ENCODE data around the gene ARHGEF37.

Gene ARHGEF37

GRCh38 chr5:149611326-149611725 is 30.0 kb downstream of the ARHGEF37 start:
- TF ChIP-seq, protein P1, sequence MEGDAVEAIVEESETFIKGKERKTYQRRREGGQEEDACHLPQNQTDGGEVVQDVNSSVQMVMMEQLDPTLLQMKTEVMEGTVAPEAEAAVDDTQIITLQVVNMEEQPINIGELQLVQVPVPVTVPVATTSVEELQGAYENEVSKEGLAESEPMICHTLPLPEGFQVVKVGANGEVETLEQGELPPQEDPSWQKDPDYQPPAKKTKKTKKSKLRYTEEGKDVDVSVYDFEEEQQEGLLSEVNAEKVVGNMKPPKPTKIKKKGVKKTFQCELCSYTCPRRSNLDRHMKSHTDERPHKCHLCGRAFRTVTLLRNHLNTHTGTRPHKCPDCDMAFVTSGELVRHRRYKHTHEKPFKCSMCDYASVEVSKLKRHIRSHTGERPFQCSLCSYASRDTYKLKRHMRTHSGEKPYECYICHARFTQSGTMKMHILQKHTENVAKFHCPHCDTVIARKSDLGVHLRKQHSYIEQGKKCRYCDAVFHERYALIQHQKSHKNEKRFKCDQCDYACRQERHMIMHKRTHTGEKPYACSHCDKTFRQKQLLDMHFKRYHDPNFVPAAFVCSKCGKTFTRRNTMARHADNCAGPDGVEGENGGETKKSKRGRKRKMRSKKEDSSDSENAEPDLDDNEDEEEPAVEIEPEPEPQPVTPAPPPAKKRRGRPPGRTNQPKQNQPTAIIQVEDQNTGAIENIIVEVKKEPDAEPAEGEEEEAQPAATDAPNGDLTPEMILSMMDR (IDR thresholded peaks at IDR 0.05; ENCODE audit: low read depth, low read length): no peak
- no peak for DNase-seq (ENCODE audit: extremely low read depth, low read depth)

DNA sequence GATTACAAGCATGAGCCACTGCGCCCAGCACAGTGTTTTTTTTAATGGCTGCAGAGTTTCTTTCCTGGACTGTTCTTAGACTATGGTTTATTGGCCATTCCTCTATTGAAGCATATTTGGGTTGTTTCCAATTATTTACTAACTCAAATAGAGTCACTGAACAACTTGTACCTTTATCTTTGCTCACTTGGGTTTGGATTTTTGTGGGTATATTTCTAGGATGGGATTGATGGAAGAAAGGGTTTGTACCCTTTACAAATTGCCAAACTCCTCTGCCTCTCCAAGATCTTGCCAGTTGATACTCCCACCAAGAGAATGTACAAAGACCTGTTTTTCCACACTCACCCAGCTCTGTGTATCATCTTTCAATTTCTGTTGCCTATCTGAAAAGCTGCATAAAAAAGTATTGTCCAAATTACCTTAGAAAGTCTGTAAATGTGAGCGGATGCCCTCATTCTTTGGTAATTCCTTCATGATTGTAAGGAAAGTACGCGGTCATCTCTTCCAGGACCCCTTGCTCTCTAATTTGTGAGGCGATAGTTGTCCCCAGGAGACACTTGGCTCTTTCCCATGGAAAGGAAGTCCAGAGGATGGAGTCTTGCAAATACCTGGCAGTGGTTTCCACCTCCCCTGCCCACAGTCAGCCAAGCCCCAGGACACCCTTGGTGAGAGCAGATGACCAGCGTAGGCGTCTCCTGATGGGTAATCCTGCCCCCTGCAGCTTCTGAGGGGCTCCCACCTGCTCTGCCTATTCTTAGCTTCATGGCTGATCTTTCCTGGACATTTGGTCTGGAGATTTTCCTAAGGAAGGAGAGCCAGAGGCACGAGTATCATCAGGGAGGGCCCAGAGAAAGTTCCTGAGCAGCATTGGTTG is 33.0 kb downstream of the ARHGEF37 start:
- TF ChIP-seq, protein P1 (IDR thresholded peaks at IDR 0.05; ENCODE audit: low read depth, low read length): no peak
- DNase-seq (ENCODE audit: extremely low read depth, low read depth): no peak

DNA sequence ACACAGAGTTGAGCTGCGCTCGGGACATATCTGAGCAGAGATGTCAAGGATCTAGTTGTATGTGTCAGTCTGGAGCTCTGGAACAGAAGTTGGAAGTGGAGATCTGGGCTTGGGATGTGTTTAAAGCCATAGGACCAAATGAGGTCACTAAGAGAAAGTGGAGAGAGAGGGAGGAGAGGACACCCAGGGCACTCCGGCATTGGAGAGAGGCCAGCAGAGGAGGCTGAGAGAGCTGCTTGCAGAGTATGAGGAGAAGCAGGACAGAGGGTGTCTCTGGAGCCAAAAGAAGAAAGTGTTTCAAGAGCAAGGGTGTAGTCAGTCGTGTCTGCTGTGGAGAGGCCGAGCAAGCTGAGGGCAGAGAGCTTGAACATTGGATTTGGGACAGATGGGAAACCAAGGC is 34.7 kb downstream of the ARHGEF37 start:
- no peak for DNase-seq (ENCODE audit: extremely low read depth, low read depth)
- TF ChIP-seq, protein P1 (IDR thresholded peaks at IDR 0.05; ENCODE audit: low read depth, low read length): no peak

GRCh38 chr5:149616727-149617285 is 35.5 kb downstream of the ARHGEF37 start:
- TF ChIP-seq, protein P1 (IDR thresholded peaks at IDR 0.05; ENCODE audit: low read depth, low read length): no peak
- DNase-seq (ENCODE audit: extremely low read depth, low read depth): no peak

- TF ChIP-seq, protein P1 (IDR thresholded peaks at IDR 0.05; ENCODE audit: low read depth, low read length): no peak
- DNase-seq (ENCODE audit: extremely low read depth, low read depth): no peak
Measured at GRCh38 chr5:149617760-149618306, 36.5 kb downstream of the ARHGEF37 start.

DNA sequence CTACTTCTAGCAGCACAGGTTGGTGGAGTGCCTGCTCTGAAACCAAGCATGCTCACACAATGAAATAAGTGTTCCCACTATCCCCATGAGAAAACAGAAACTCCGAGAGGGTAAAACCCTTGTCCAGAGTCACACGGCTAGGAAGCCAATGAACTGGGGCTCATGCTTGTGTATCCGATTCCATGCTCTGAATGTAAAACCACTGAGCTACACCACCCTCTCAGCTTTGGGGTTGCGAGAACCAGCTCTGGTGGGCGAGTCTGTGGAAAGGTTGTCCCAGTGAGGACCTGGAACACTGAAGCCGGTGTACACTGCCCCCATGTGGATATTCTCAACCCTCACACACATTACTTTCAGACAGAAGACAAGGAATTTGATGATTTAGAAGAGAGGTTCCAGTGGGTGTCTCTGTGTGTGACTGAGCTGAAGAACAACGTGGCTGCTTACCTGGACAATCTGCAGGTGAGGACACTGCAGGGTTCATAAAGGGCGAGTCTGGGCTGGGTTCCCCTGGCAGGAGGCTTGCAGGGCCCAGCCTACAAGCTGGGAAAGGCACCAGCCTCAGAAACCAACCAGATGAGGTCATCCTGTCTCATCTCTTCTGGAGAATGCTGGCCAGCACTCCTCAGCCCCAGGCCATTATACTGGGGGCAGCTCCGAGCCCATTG is 37.4 kb downstream of the ARHGEF37 start:
- TF ChIP-seq, protein P1 (IDR thresholded peaks at IDR 0.05; ENCODE audit: low read depth, low read length): peak; percentile 69
- DNase-seq (ENCODE audit: extremely low read depth, low read depth): no peak
